Tibial artery (tissue), 4 donors: ENCODE data around the gene BICDL2.
"Not testable (repeated sequence)": the region's sequence is repeated elsewhere in the genome, so short reads cannot be mapped to it uniquely, and the experiment has no call there.

Experiments used
- DNase-seq, 2 donors: peaks; one replicate each; pipeline ENCODE4 v3.0.0-alpha.2; 2019
- H3K27ac ChIP-seq, 2 donors: fragments of 200-600 bp; sonication (generic) in 1 of 2; 1 replicate in 1 of 2; 2 replicates in 1 of 2; pipeline ENCODE4 v1.5.1; 2018 to 2019; ENCODE audit warnings: mild to moderate bottlenecking in 1 of 2
- H3K27me3 ChIP-seq, 2 donors: fragments of 200-600 bp; sonication (generic) in 1 of 2; one replicate each; pipeline versions ENCODE4 v1.5.1 to v1.6.0; 2016 to 2019
- H3K36me3 ChIP-seq, 3 donors: fragments of 200-600 bp; sonication (generic) in 2 of 3; one replicate each; pipeline ENCODE4 v1.5.1; 2016 to 2019; ENCODE audit warnings: mild to moderate bottlenecking in 2 of 3
- H3K4me1 ChIP-seq, 4 donors: fragments of 200-600 bp; sonication (generic) in 2 of 4; 1 replicate in 3 of 4; 2 replicates in 1 of 4; pipeline ENCODE4 v1.5.1; 2016 to 2019
- H3K4me3 ChIP-seq, 2 donors: fragments of 200-600 bp; sonication (generic) in 1 of 2; 1 replicate in 1 of 2; 2 replicates in 1 of 2; pipeline ENCODE4 v1.5.1; 2018 to 2019; ENCODE audit warnings: mild to moderate bottlenecking in 2 of 2
- H3K9me3 ChIP-seq, 3 donors: fragments of 200-600 bp; sonication (generic) in 1 of 3; one replicate each; pipeline ENCODE4 v1.5.1; 2016 to 2019
- intact Hi-C: fragments of 100-400 bp; cut with DNase I; formaldehyde crosslinking; loops from one replicate; pipeline ENCODE4 v1.15.0; 2023; ENCODE audit warnings: low total_unique reads
- TF ChIP-seq, protein P1 (sequence below), 2 experiments: fragments of 200-600 bp in 1 of 2; fragments of 450-650 bp in 1 of 2; IDR thresholded peaks; one replicate each; pipeline ENCODE4 v1.5.1; 2017 to 2019; ENCODE audit warnings: antibody characterized with exemption in 2 of 2, mild to moderate bottlenecking in 1 of 2, moderate library complexity in 1 of 2

BICDL2 gene, protein sequence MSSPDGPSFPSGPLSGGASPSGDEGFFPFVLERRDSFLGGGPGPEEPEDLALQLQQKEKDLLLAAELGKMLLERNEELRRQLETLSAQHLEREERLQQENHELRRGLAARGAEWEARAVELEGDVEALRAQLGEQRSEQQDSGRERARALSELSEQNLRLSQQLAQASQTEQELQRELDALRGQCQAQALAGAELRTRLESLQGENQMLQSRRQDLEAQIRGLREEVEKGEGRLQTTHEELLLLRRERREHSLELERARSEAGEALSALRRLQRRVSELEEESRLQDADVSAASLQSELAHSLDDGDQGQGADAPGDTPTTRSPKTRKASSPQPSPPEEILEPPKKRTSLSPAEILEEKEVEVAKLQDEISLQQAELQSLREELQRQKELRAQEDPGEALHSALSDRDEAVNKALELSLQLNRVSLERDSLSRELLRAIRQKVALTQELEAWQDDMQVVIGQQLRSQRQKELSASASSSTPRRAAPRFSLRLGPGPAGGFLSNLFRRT

DNA sequence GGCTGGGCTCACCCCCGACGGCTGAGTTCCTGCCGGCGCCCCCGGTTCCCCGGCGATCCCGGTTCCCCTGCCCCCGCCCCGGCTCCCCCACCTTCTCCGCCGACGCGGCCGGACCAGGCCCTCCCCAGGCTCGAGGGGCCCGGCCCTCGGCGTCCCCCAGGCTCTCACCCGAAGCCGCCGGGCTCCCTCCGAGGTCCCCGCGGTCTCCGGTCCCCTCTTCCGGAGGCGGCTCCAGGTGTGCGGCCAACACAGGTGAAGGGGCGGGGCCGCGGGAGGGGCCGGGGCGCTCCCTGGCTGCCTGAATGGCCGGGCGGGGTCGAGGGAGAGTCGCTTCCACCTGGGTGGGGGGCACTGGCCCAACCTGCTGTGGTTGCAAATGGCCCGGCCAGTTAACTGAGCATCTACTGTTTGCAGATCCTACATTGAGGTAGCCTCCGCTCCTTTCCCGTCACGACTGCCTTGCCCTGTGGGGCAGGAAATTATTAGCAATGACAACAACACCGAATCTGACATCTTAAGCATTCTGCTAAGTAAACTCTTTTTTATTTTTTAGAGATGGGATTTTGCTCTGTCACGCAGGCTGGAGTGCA lies at the start of gene BICDL2:
Gene BICDL2, minus strand, starts transcription at position 219 of the 590 bp plus-strand sequence. CDS start 1,448 bp downstream, outside the sequence.
- Histone ChIP-seq H3K27ac (no peak within 1 kb of the TSS), H3K4me1 (peaks cover 0 to 10% (median 7%) of the 10 kb centered on the region in 4 donors), H3K36me3 (no peaks in the 10 kb centered on the region), H3K27me3 (peaks cover 7 to 89% of the 10 kb centered on the region in 2 donors), H3K4me3 (peak within 1 kb of the TSS in 1 of 2 donors; percentile 4), H3K9me3 (no peaks in the 10 kb centered on the region)
- TF ChIP-seq, protein P1, sequence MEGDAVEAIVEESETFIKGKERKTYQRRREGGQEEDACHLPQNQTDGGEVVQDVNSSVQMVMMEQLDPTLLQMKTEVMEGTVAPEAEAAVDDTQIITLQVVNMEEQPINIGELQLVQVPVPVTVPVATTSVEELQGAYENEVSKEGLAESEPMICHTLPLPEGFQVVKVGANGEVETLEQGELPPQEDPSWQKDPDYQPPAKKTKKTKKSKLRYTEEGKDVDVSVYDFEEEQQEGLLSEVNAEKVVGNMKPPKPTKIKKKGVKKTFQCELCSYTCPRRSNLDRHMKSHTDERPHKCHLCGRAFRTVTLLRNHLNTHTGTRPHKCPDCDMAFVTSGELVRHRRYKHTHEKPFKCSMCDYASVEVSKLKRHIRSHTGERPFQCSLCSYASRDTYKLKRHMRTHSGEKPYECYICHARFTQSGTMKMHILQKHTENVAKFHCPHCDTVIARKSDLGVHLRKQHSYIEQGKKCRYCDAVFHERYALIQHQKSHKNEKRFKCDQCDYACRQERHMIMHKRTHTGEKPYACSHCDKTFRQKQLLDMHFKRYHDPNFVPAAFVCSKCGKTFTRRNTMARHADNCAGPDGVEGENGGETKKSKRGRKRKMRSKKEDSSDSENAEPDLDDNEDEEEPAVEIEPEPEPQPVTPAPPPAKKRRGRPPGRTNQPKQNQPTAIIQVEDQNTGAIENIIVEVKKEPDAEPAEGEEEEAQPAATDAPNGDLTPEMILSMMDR (IDR thresholded peaks at IDR 0.05) = no peak
- DNase-seq = no peak
- intact Hi-C loops = no loop called here

DNA sequence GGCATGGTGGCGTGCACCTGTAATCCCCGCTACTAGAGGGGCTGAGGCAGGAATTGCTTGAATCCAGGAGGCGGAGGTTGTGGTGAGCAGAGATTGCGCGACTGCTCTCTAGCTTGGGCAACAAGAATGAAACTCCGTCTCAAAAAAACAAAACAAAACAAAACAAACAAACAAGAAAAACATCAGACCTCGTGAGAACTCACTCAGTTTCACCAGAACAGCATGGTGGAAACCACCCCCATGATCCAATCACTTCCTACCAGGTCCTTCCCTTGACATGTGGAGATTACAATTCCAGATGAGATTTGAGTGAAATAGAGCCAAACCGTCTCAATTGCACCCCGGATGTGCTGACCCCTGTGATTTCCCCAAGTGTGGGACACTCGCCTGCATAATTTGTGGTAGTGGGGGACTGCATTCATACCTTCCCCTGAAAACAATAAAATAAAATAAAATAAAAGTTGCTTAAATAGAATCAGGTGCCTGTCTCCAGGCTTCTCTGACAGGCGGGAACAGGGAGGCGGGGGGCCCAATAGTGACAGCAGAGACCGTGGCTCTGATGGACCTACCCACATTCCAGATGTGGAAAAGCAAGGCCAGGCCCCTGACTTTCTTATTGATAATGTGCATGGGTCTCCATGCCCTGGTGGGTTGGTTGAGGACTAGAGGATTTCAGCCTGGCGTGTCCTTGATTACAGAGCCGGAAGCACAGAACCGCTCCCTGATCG lies 49.3 kb upstream of the BICDL2 start:
- H3K4me1 ChIP-seq = no peaks in the 10 kb centered on the region
- intact Hi-C loops = no loop called here
- TF ChIP-seq, protein P1 (IDR thresholded peaks at IDR 0.05) = no peak
- peaks cover 0 to 41% of the 10 kb centered on the region in 2 donors for H3K27me3 ChIP-seq
- H3K27ac ChIP-seq = no peak overlapping the region
- peak overlapping the region; percentile 19 to 28 for H3K4me3 ChIP-seq
- DNase-seq = no peak
- no peaks in the 10 kb centered on the region for H3K36me3 ChIP-seq
- no peaks in the 10 kb centered on the region for H3K9me3 ChIP-seq

DNA sequence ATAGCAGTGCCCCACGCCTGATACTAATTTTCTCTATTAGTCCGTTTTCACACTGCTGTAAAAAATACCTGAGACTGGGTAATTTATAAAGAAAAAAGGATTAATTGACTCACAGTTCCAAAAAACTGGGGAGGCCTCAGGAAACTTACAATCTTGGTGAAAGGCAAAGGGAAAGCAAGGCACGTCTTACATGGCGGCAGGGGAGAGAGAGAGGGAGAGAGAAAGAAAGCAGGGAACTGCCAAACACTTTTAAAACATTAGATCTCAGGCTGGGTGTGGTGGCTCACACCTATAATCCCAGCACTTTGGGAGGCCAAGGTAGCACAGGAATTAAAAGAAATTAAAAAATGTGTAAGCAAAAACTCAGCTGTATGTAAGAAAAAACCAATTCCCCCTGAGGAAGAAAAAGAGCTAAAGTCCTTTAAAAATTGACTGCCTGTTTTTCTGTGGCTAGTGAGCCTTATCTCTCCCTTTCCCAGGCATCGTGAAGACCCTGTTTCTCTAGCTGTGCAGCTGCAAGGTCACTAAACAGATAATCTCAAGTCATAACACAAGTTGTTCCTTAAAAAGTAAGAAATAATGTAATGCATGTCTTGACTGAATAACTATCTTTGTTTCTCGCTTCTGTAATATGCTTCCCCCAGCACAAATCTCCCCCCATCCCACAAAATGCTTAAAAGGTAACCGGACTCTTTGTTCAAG lies 48.4 kb upstream of the BICDL2 start:
- H3K9me3 ChIP-seq = no peaks in the 10 kb centered on the region
- H3K27me3 ChIP-seq = peaks cover 0 to 35% of the 10 kb centered on the region in 2 donors
- no peak for DNase-seq
- no peak overlapping the region for H3K27ac ChIP-seq
- TF ChIP-seq, protein P1 (IDR thresholded peaks at IDR 0.05) = no peak
- H3K36me3 ChIP-seq = no peaks in the 10 kb centered on the region
- intact Hi-C loops = no loop called here
- no peaks in the 10 kb centered on the region for H3K4me1 ChIP-seq
- H3K4me3 ChIP-seq = no peak overlapping the region

DNA sequence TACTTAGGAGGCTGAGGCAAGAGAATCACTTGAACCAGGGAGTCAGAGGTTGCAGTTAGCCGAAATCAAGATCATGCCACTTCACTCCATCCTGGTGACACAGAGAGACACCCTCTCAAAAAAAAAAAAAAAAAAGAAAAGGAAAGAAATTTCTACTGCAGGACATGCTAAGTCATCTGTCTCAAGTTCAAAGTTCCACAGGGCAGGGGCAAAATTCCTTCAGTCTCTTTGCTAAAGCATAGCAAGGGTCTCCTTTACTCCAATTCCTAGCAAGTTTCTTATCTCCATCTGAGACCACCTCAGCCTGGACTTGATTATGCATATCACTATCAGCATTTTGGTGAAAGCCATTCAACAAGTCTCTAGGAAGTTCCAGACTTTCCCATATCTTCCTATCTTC lies 47.7 kb upstream of the BICDL2 start:
- no peaks in the 10 kb centered on the region for H3K36me3 ChIP-seq
- no peaks in the 10 kb centered on the region for H3K4me1 ChIP-seq
- no peak for DNase-seq
- no peak overlapping the region for H3K4me3 ChIP-seq
- H3K9me3 ChIP-seq = no peaks in the 10 kb centered on the region
- peaks cover 0 to 28% of the 10 kb centered on the region in 2 donors for H3K27me3 ChIP-seq
- H3K27ac ChIP-seq = no peak overlapping the region
- TF ChIP-seq, protein P1 (IDR thresholded peaks at IDR 0.05) = no peak
- intact Hi-C loops = no loop called here

DNA sequence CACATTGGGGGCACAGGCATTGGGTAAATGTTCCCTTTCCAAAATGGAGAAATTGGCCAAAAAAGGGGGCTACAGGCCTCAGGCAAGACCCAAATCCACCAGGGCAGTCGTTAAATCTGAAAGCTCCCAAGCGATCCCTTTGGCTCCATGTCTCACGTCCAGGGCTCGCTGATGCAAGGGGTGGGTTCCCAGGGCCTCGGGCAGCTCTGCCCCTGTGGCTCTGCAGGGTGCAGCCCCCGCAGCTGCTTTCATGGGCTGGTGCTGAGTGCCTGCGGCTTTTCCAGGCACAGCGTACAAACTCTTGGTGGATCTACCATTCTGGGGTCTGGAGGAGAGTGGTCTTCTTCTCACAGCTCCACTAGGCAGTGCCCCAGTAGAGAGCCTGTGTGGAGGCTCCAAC lies 46.7 kb upstream of the BICDL2 start:
- H3K4me1 ChIP-seq, DNase-seq, intact Hi-C loops: not testable (repeated sequence)

DNA sequence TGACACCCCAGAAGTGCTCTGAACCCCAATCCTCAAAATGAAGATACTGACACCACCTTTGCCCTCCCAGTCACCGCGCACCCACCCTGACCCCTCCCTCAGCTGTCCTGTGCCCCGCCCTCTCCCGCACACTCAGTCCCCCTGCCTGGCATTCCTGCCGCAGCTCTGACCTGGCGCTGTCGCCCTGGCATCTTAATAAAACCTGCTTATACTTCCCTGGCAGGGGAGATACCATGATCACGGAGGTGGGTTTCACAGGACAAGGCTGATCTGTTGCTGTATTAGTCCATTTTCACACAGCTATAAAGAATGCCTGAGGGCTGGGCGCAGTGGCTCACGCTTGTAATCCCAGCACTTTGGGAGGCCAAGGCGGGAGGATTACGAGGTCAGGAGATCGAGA lies 45.2 kb upstream of the BICDL2 start:
- intact Hi-C loops, DNase-seq, H3K4me1 ChIP-seq, H3K27ac ChIP-seq, H3K4me3 ChIP-seq, H3K27me3 ChIP-seq, H3K9me3 ChIP-seq, H3K36me3 ChIP-seq: not testable (repeated sequence)

More for the DNA sequence above, 46.7 kb upstream of the BICDL2 start:
- H3K9me3 ChIP-seq, H3K36me3 ChIP-seq, H3K4me3 ChIP-seq, H3K27ac ChIP-seq: not testable (repeated sequence)
- H3K27me3 ChIP-seq = peaks cover 0 to 17% of the 10 kb centered on the region in 2 donors
